ENCODE measurements around the gene LMF1. TPM values are rescaled to one million over a fixed set of nuclear protein-coding genes. Genes with fewer than 3 reads are reported as not detected.

The LMF1 gene
- total RNA-seq, 1 donor from 2014 or later = 3.6 TPM

- peak; percentile 52 to 90 for DNase-seq (ENCODE audit: low read depth in 2 of 2)
These were observed 31.8 kb upstream of the LMF1 start for GRCh38 chr16:1002399-1003166.

GRCh38 chr16:1001096-1001495 is 30.3 kb upstream of the LMF1 start:
- no peak for DNase-seq (ENCODE audit: low read depth in 2 of 2)

- no peak for DNase-seq (ENCODE audit: low read depth in 2 of 2)
These were observed 29.8 kb upstream of the LMF1 start for GRCh38 chr16:1000608-1001007.

- DNase-seq (ENCODE audit: low read depth in 2 of 2) = no peak
These were observed 28.9 kb upstream of the LMF1 start for GRCh38 chr16:999677-1000076.

GRCh38 chr16:998615-999014 is 27.8 kb upstream of the LMF1 start:
- no peak for DNase-seq (ENCODE audit: low read depth in 2 of 2)

GRCh38 chr16:998211-998610 is 27.4 kb upstream of the LMF1 start:
- no peak for DNase-seq (ENCODE audit: low read depth in 2 of 2)

- DNase-seq (ENCODE audit: low read depth in 2 of 2) = peak; percentile 15 to 75
These were observed 26.8 kb upstream of the LMF1 start for GRCh38 chr16:997440-998051.

- DNase-seq (ENCODE audit: low read depth in 2 of 2) = no peak
These were observed 25.9 kb upstream of the LMF1 start for GRCh38 chr16:996681-997080.

- no peak for DNase-seq (ENCODE audit: low read depth in 2 of 2)
These were observed 25.0 kb upstream of the LMF1 start for GRCh38 chr16:995783-996182.

GRCh38 chr16:995087-995486 is 24.3 kb upstream of the LMF1 start:
- peak in 1 of 2 donors; percentile 15 for DNase-seq (ENCODE audit: low read depth in 2 of 2)

GRCh38 chr16:993731-994130 is 22.9 kb upstream of the LMF1 start:
- DNase-seq (ENCODE audit: low read depth in 2 of 2) = no peak

GRCh38 chr16:991773-992172 is 21.0 kb upstream of the LMF1 start:
- DNase-seq (ENCODE audit: low read depth in 2 of 2) = no peak

- DNase-seq (ENCODE audit: low read depth in 2 of 2) = no peak
These were observed 20.6 kb upstream of the LMF1 start for GRCh38 chr16:991345-991744.

- no peak for DNase-seq (ENCODE audit: low read depth in 2 of 2)
These were observed 19.9 kb upstream of the LMF1 start for GRCh38 chr16:990516-991291.

- DNase-seq (ENCODE audit: low read depth in 2 of 2) = no peak
These were observed 18.6 kb upstream of the LMF1 start for GRCh38 chr16:989354-989814.

GRCh38 chr16:988471-989353 is 17.9 kb upstream of the LMF1 start:
- DNase-seq (ENCODE audit: low read depth in 2 of 2) = no peak

GRCh38 chr16:987906-988305 is 17.1 kb upstream of the LMF1 start:
- no peak for DNase-seq (ENCODE audit: low read depth in 2 of 2)

- no peak for DNase-seq (ENCODE audit: low read depth in 2 of 2)
These were observed 16.3 kb upstream of the LMF1 start for GRCh38 chr16:986925-987582.

- no peak for DNase-seq (ENCODE audit: low read depth in 2 of 2)
These were observed 15.6 kb upstream of the LMF1 start for GRCh38 chr16:986411-986810.

GRCh38 chr16:985646-986400 is 15.0 kb upstream of the LMF1 start:
- no peak for DNase-seq (ENCODE audit: low read depth in 2 of 2)
